PC-9 (cell line): ENCODE results near the gene NADSYN1. TPM values are rescaled to one million over a fixed set of nuclear protein-coding genes. Genes with fewer than 3 reads are reported as not detected.

ENCODE experiments used
- BruUV-seq: library from RNA; stranded (reverse); fragments of 400-500 nt; replicated peaks from 2 replicates; lab custom pipeline; 2021; lab: Mats Ljungman, UMichigan
- CTCF ChIA-PET: fragments of 300-600 bp; sonication (Branson Sonifier 250); formaldehyde crosslinking; loops from one replicate; lab custom pipeline; 2022; ENCODE audit warnings: antibody characterized with exemption; lab: Charles Lee
- POLR2A ChIA-PET: fragments of 300-600 bp; sonication (Branson Sonifier 250); formaldehyde crosslinking; loops from one replicate; lab custom pipeline; 2022; ENCODE audit warnings: antibody characterized with exemption; ENCODE audit not compliant: unreplicated experiment; lab: Charles Lee
- DNase-seq, 2 experiments: peaks; one replicate each; pipeline versions ENCODE4 v3.0.0 to v3.0.0-alpha.2; 2015 to 2022; ENCODE audit warnings: mixed read lengths in 1 of 2
- H2AFZ ChIP-seq: fragments of 200-600 bp; sonication (generic); 2 replicates; pipeline ENCODE4 v1.8.1; 2017; ENCODE audit warnings: antibody characterized with exemption
- H3F3A ChIP-seq: fragments of 200-600 bp; sonication (generic); 2 replicates; pipeline ENCODE4 v1.8.1; 2017; ENCODE audit warnings: antibody characterized with exemption, mild to moderate bottlenecking, low read depth; ENCODE audit not compliant: insufficient read depth
- H3K27ac ChIP-seq: fragments of 200-600 bp; sonication (generic); 2 replicates; pipeline ENCODE4 v1.6.1; 2016; ENCODE audit warnings: mixed run types
- H3K27me3 ChIP-seq: fragments of 200-600 bp; sonication (generic); 2 replicates; pipeline ENCODE4 v1.6.1; 2016; ENCODE audit warnings: low read depth, mixed run types; ENCODE audit not compliant: insufficient read depth
- H3K36me3 ChIP-seq: fragments of 200-600 bp; sonication (generic); 2 replicates; pipeline ENCODE4 v1.6.1; 2016; ENCODE audit warnings: low read depth, mixed run types
- H3K4me1 ChIP-seq: fragments of 200-600 bp; sonication (generic); replicated peaks from 2 replicates; pipeline ENCODE4 v1.6.1; 2016; ENCODE audit warnings: mixed run types; ENCODE audit not compliant: insufficient read depth
- H3K4me2 ChIP-seq: fragments of 200-600 bp; sonication (generic); 2 replicates; pipeline ENCODE4 v1.6.1; 2017; ENCODE audit warnings: mixed run types
- H3K4me3 ChIP-seq: fragments of 200-600 bp; sonication (generic); 2 replicates; pipeline ENCODE4 v1.6.1; 2016; ENCODE audit warnings: mixed run types
- H3K79me2 ChIP-seq: fragments of 200-600 bp; sonication (generic); 2 replicates; pipeline ENCODE4 v1.6.1; 2017; ENCODE audit warnings: low read depth, mixed run types
- H3K9me2 ChIP-seq: fragments of 200-600 bp; sonication (generic); 2 replicates; pipeline ENCODE4 v1.8.1; 2017; ENCODE audit warnings: mild to moderate bottlenecking; ENCODE audit not compliant: insufficient read depth
- H3K9me3 ChIP-seq: fragments of 200-600 bp; sonication (generic); 2 replicates; pipeline ENCODE4 v1.8.1; 2016; ENCODE audit warnings: low read depth; ENCODE audit not compliant: insufficient read depth
- H4K20me1 ChIP-seq: fragments of 200-600 bp; sonication (generic); 2 replicates; pipeline ENCODE4 v1.8.1; 2017; ENCODE audit not compliant: insufficient read depth
- EZH2 ChIP-seq: fragments of 200-600 bp; sonication (generic); IDR thresholded peaks from 2 replicates; pipeline ENCODE4 v1.8.0; 2017; ENCODE audit warnings: antibody characterized with exemption, low read depth
- intact Hi-C: fragments of 100-400 bp; cut with micrococcal nuclease; formaldehyde crosslinking; loops from one replicate; pipeline ENCODE4 v1.10.0; 2022; ENCODE audit not compliant: unreplicated experiment
- total RNA-seq: library from RNA; stranded (reverse); gene quantifications from 2 replicates; pipeline ENCODE4 v1.2.3, GENCODE V29; 2021
- TF ChIP-seq, protein P1 (sequence below): fragments of 200-600 bp; sonication (generic); conservative IDR thresholded peaks from 2 replicates; pipeline ENCODE4 v1.6.1; 2017; ENCODE audit warnings: mixed run types, antibody characterized with exemption, mild to moderate bottlenecking, moderate library complexity

Gene NADSYN1
- total RNA-seq, 1 experiment from 2014 or later: 118 TPM

DNA sequence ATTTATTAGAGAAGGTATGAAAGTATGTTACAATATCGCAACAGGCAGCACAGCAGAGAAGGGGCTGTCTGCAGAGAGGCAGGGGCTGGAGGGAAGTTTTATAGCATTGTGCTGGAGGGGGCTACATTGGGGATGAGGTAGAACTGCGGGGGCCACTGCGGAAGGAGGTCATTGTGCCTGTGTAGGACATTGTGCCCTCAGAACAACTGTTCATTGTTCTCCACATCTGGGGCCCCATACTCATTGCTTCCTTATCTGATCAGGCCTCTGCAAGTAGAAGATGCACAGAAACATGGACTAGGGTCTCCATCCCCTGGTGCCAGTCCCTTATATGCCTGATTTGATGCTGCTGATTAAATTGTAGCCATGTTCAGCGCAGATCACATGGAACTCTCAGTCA, 12.1 kb downstream of the NADSYN1 start:
- no peak for TF ChIP-seq EZH2
- TF ChIP-seq, protein P1, sequence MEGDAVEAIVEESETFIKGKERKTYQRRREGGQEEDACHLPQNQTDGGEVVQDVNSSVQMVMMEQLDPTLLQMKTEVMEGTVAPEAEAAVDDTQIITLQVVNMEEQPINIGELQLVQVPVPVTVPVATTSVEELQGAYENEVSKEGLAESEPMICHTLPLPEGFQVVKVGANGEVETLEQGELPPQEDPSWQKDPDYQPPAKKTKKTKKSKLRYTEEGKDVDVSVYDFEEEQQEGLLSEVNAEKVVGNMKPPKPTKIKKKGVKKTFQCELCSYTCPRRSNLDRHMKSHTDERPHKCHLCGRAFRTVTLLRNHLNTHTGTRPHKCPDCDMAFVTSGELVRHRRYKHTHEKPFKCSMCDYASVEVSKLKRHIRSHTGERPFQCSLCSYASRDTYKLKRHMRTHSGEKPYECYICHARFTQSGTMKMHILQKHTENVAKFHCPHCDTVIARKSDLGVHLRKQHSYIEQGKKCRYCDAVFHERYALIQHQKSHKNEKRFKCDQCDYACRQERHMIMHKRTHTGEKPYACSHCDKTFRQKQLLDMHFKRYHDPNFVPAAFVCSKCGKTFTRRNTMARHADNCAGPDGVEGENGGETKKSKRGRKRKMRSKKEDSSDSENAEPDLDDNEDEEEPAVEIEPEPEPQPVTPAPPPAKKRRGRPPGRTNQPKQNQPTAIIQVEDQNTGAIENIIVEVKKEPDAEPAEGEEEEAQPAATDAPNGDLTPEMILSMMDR: no peak
- no peak for DNase-seq
- Histone ChIP-seq H4K20me1 (no peaks in the 10 kb centered on the region), H3F3A (no peaks in the 10 kb centered on the region), H3K4me2 (no peak overlapping the region), H3K79me2 (no peaks in the 10 kb centered on the region), H3K27ac (no peak overlapping the region), H3K9me3 (no peaks in the 10 kb centered on the region), H3K4me3 (no peak overlapping the region), H3K4me1 (no peaks in the 10 kb centered on the region), H3K9me2 (no peaks in the 10 kb centered on the region), H3K27me3 (no peaks in the 10 kb centered on the region), H2AFZ (no peak overlapping the region), H3K36me3 (peaks cover 26% of the 10 kb centered on the region)
- ChIA-PET POLR2A (no interaction called here), CTCF (no interaction called here)
- no TSS peak for BruUV-seq
- intact Hi-C loops: no loop called here

- intact Hi-C loops: no loop called here
- H3K4me1 ChIP-seq: no peaks in the 10 kb centered on the region
- no peak overlapping the region for H3K4me3 ChIP-seq
- no peak overlapping the region for H3K27ac ChIP-seq
- ChIA-PET POLR2A (no interaction called here), CTCF (no interaction called here)
- H3K4me2 ChIP-seq: no peak overlapping the region
- no peak for DNase-seq
- H3K9me3 ChIP-seq: no peaks in the 10 kb centered on the region
- H3F3A ChIP-seq: no peaks in the 10 kb centered on the region; the same call in 1 of the 2 replicates
- H3K79me2 ChIP-seq: no peaks in the 10 kb centered on the region
- H3K27me3 ChIP-seq: no peaks in the 10 kb centered on the region
- no TSS peak for BruUV-seq
- no peak overlapping the region for H2AFZ ChIP-seq
- H3K9me2 ChIP-seq: no peaks in the 10 kb centered on the region
- peaks cover 26% of the 10 kb centered on the region for H3K36me3 ChIP-seq
- H4K20me1 ChIP-seq: no peaks in the 10 kb centered on the region
- TF ChIP-seq EZH2: no peak
- TF ChIP-seq, protein P1: no peak
Observed at GRCh38 chr11:71466358-71466757, 13.4 kb downstream of the NADSYN1 start.

DNA sequence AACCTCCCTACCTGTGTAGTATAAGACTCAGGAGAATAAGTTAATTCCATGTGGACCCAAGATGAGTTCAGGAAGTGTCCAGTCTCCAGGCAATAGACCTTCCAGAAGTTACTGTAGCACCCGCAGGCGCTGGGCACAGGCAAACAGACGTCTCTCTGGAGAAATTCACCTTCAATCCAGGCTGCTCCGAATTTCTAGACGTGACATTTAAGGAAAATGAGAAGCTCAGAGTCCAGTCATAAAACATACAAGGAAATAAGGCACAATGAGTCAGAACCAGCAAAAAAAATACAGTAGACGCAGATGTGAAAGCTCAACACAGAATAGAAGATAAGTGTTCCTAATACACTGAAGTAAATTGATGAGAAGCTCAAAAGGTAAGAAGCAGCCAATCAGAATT, 14.2 kb downstream of the NADSYN1 start:
- H3K9me3 ChIP-seq: no peaks in the 10 kb centered on the region
- no peaks in the 10 kb centered on the region for H4K20me1 ChIP-seq
- DNase-seq: no peak
- no peaks in the 10 kb centered on the region for H3K79me2 ChIP-seq
- intact Hi-C loops: no loop called here
- H3K36me3 ChIP-seq: peaks cover 30% of the 10 kb centered on the region
- ChIA-PET POLR2A (interaction anchor here (0.7 kb wide), 1 partner anchor 732 kb away, joined by 3 read pairs; no protein-coding TSS in a partner anchor), CTCF (no interaction called here)
- BruUV-seq: no TSS peak
- no peaks in the 10 kb centered on the region for H3K27me3 ChIP-seq
- H3K4me1 ChIP-seq: no peaks in the 10 kb centered on the region
- no peaks in the 10 kb centered on the region; the same call in 1 of the 2 replicates for H3F3A ChIP-seq
- no peak for TF ChIP-seq EZH2
- TF ChIP-seq, protein P1: no peak
- H3K4me2 ChIP-seq: no peak overlapping the region
- no peak overlapping the region for H2AFZ ChIP-seq
- H3K9me2 ChIP-seq: no peaks in the 10 kb centered on the region
- H3K27ac ChIP-seq: no peak overlapping the region
- H3K4me3 ChIP-seq: no peak overlapping the region
